Lung (tissue), 12 donors: ENCODE results near the gene CUL5. TPM values are rescaled to one million over a fixed set of nuclear protein-coding genes. Genes with fewer than 3 reads are reported as not detected.

ENCODE experiments used
- ATAC-seq: fragments of 200-7000 bp; cut with Tn5 transposase; one replicate; pipeline ENCODE4 v1.9.1; 2020; ENCODE audit warnings: moderate number of reproducible peaks; ENCODE audit not compliant: insufficient read depth, low FRiP score
- DNase-seq, 3 donors: peaks; one replicate each; pipeline ENCODE4 v3.0.0-alpha.2; 2013 to 2017
- H3K27ac ChIP-seq, 2 donors: one replicate each; pipeline ENCODE4 v1.5.1; 2013; ENCODE audit warnings: mild to moderate bottlenecking in 2 of 2, moderate library complexity in 2 of 2, control low read depth in 1 of 2, inconsistent platforms in 1 of 2, low read depth in 1 of 2, low read length in 1 of 2
- H3K27me3 ChIP-seq, 3 donors: one replicate each; pipeline ENCODE4 v1.5.1; 2013; ENCODE audit warnings: low read length in 2 of 3; ENCODE audit not compliant: control insufficient read depth in 3 of 3, insufficient read depth in 3 of 3
- H3K36me3 ChIP-seq, 4 donors: one replicate each; pipeline ENCODE4 v1.5.1; 2013; ENCODE audit warnings: low read length in 4 of 4, mild to moderate bottlenecking in 1 of 4, moderate library complexity in 1 of 4; ENCODE audit not compliant: control insufficient read depth in 4 of 4, insufficient read depth in 4 of 4
- H3K4me1 ChIP-seq, 5 donors: one replicate each; pipeline ENCODE4 v1.5.1; 2013; ENCODE audit warnings: low read length in 5 of 5, mild to moderate bottlenecking in 2 of 5, moderate library complexity in 1 of 5; ENCODE audit not compliant: control insufficient read depth in 5 of 5, insufficient read depth in 5 of 5
- H3K4me3 ChIP-seq: one replicate; pipeline ENCODE4 v1.5.1; 2013; ENCODE audit warnings: mild to moderate bottlenecking, control low read depth, moderate library complexity
- H3K9ac ChIP-seq, 2 donors: one replicate each; pipeline ENCODE4 v1.5.1; 2013; ENCODE audit warnings: low read length in 2 of 2, control low read depth in 1 of 2; ENCODE audit not compliant: insufficient read depth in 1 of 2
- H3K9me3 ChIP-seq, 4 donors: one replicate each; pipeline ENCODE4 v1.5.1; 2013; ENCODE audit warnings: low read length in 3 of 4, mild to moderate bottlenecking in 1 of 4, moderate library complexity in 1 of 4; ENCODE audit not compliant: control insufficient read depth in 4 of 4, insufficient read depth in 3 of 4
- WGBS, 2 donors: extraction: QIAGEN DNeasy Blood & Tissue Kit; methylation state at CpG; one replicate each; pipeline ENCODE4 v1.1.7; 2013; 5-methylcytosine and 5-hydroxymethylcytosine counted together
- polyA plus RNA-seq, 2 donors: library from polyadenylated mRNA; stranded (reverse); fragments of 200-250 nt; gene quantifications; one replicate each; pipeline ENCODE4 v1.2.1, GENCODE V29; 2013
- total RNA-seq, 2 donors: library from RNA; depleted of rRNA in 1 of 2; stranded (reverse); fragments of >200 nt in 1 of 2; gene quantifications; one replicate each; pipeline ENCODE4 v1.2.1, GENCODE V29; 2014 to 2021
- TF ChIP-seq, protein P1 (sequence below): IDR thresholded peaks from 2 replicates; pipeline ENCODE4 v1.5.1; 2012; ENCODE audit warnings: mild to moderate bottlenecking; ENCODE audit errors: control extremely low read depth, extremely low read depth
- donor health status: control.
- donor health status: control.
- donor health status: Bipolar disorder and iron deficiency.
- donor health status: healthy.
- donor health status: DM: yes; HTN: yes; CAD: no.

CUL5 gene
- total and polyA plus RNA-seq, 4 donors = 5.4 to 53.6 (median 22.2) TPM

- Histone ChIP-seq H3K4me1 (peaks cover 0 to 3% (median 0%) of the 10 kb centered on the region in 5 donors), H3K4me3 (no peak overlapping the region), H3K9me3 (no peaks in the 10 kb centered on the region), H3K9ac (no peak overlapping the region), H3K36me3 (peaks cover 9 to 32% (median 14%) of the 10 kb centered on the region in 4 donors), H3K27me3 (no peaks in the 10 kb centered on the region), H3K27ac (no peak overlapping the region)
- DNase-seq (no peak), ATAC-seq (no peak)
- WGBS, 2 donors = 48% methylated on average over 2 of the region's 2 CpGs
- TF ChIP-seq, protein P1, sequence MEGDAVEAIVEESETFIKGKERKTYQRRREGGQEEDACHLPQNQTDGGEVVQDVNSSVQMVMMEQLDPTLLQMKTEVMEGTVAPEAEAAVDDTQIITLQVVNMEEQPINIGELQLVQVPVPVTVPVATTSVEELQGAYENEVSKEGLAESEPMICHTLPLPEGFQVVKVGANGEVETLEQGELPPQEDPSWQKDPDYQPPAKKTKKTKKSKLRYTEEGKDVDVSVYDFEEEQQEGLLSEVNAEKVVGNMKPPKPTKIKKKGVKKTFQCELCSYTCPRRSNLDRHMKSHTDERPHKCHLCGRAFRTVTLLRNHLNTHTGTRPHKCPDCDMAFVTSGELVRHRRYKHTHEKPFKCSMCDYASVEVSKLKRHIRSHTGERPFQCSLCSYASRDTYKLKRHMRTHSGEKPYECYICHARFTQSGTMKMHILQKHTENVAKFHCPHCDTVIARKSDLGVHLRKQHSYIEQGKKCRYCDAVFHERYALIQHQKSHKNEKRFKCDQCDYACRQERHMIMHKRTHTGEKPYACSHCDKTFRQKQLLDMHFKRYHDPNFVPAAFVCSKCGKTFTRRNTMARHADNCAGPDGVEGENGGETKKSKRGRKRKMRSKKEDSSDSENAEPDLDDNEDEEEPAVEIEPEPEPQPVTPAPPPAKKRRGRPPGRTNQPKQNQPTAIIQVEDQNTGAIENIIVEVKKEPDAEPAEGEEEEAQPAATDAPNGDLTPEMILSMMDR = no peak
Measured at GRCh38 chr11:108092134-108092533, 83.4 kb downstream of the CUL5 start.

DNA sequence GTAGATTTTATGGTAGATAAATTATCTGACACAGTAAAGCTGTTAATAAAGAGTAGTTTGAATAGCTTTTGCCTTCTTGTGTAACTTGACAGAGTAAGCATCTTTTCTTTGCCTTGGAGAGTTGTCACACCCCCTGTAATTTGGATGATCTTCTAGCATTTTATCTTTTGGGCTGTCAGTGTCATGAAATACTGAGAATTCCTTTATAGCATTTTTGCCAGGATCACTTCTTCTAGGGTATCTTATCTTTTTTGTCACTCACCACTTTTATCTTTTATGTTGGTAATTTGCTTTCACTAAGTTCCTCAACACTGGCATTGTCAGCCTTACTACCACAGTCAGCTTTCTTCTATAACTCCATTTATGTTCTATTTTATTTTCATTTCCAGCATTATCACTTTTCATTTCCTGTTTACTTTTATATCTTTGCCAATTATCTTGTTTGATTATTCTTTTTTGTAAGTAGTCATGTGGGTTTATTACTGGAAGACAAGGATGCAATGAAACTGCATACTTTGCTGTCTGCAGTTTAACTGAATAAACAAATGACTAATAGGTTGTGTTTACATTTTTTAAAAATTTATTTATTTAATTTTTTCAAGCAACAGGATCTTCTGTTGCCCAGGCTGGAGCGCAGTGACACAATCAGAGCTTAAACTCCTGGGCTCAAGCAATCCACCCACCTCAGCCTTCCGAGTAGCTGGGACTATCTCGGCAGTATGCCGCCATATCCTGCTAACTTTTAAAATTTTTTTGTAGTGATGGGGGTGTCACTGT lies 84.6 kb downstream of the CUL5 start:
- Histone ChIP-seq H3K9me3 (no peaks in the 10 kb centered on the region), H3K4me1 (peaks cover 0 to 3% (median 0%) of the 10 kb centered on the region in 5 donors), H3K9ac (no peak overlapping the region), H3K4me3 (no peak overlapping the region), H3K36me3 (peaks cover 11 to 32% (median 16%) of the 10 kb centered on the region in 4 donors), H3K27me3 (no peaks in the 10 kb centered on the region), H3K27ac (no peak overlapping the region)
- 74 to 78% methylated on average over 4 of the region's 4 CpGs for WGBS, 2 donors
- TF ChIP-seq, protein P1 = no peak
- DNase-seq = peak in 2 of 3 donors; percentile 24 to 36
- no peak for ATAC-seq

GRCh38 chr11:108097179-108097578 lies 88.5 kb downstream of the CUL5 start:
- no peaks in the 10 kb centered on the region for H3K27me3 ChIP-seq
- H3K36me3 ChIP-seq = peaks cover 13 to 27% (median 18%) of the 10 kb centered on the region in 4 donors
- no peaks in the 10 kb centered on the region for H3K9me3 ChIP-seq
- TF ChIP-seq, protein P1 = no peak
- WGBS, 2 donors = 98% methylated on average over 3 of the region's 3 CpGs
- H3K4me3 ChIP-seq = no peak overlapping the region
- DNase-seq (no peak), ATAC-seq (no peak)
- H3K27ac ChIP-seq = no peak overlapping the region
- no peak overlapping the region for H3K9ac ChIP-seq
- H3K4me1 ChIP-seq = peaks cover 0 to 8% (median 0%) of the 10 kb centered on the region in 5 donors
